ENCODE data around the gene APAF1. TPM values are rescaled to one million over a fixed set of nuclear protein-coding genes. Genes with fewer than 3 reads are reported as not detected.

Gene APAF1
- total and polyA plus RNA-seq, 2 of the 13 experiments (the other 11 are each of a cell fraction or from before 2014, with no cell fraction given): 6.0 to 13.0 TPM

DNA sequence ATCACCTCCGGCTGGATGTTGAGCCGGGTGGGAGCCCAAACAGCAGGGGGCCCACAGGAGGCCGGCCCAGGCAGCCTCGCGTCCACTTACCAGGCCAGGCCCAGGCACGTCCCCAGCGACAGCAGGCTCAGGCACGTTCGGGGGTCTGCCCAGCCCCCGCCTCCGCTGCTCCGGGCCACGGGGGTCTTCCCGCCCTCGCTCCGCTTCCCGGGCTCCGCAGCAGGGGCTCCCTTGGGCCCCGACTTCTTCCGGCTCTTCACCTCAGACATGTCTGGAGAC is 718 bp upstream of the APAF1 start (continued):
- TF ChIP-seq, protein P1, sequence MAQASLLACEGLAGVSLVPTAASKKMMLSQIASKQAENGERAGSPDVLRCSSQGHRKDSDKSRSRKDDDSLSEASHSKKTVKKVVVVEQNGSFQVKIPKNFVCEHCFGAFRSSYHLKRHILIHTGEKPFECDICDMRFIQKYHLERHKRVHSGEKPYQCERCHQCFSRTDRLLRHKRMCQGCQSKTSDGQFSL (CRISPR knock-in tag; IDR thresholded peaks at IDR 0.05): no peak
- TF ChIP-seq, protein P2, sequence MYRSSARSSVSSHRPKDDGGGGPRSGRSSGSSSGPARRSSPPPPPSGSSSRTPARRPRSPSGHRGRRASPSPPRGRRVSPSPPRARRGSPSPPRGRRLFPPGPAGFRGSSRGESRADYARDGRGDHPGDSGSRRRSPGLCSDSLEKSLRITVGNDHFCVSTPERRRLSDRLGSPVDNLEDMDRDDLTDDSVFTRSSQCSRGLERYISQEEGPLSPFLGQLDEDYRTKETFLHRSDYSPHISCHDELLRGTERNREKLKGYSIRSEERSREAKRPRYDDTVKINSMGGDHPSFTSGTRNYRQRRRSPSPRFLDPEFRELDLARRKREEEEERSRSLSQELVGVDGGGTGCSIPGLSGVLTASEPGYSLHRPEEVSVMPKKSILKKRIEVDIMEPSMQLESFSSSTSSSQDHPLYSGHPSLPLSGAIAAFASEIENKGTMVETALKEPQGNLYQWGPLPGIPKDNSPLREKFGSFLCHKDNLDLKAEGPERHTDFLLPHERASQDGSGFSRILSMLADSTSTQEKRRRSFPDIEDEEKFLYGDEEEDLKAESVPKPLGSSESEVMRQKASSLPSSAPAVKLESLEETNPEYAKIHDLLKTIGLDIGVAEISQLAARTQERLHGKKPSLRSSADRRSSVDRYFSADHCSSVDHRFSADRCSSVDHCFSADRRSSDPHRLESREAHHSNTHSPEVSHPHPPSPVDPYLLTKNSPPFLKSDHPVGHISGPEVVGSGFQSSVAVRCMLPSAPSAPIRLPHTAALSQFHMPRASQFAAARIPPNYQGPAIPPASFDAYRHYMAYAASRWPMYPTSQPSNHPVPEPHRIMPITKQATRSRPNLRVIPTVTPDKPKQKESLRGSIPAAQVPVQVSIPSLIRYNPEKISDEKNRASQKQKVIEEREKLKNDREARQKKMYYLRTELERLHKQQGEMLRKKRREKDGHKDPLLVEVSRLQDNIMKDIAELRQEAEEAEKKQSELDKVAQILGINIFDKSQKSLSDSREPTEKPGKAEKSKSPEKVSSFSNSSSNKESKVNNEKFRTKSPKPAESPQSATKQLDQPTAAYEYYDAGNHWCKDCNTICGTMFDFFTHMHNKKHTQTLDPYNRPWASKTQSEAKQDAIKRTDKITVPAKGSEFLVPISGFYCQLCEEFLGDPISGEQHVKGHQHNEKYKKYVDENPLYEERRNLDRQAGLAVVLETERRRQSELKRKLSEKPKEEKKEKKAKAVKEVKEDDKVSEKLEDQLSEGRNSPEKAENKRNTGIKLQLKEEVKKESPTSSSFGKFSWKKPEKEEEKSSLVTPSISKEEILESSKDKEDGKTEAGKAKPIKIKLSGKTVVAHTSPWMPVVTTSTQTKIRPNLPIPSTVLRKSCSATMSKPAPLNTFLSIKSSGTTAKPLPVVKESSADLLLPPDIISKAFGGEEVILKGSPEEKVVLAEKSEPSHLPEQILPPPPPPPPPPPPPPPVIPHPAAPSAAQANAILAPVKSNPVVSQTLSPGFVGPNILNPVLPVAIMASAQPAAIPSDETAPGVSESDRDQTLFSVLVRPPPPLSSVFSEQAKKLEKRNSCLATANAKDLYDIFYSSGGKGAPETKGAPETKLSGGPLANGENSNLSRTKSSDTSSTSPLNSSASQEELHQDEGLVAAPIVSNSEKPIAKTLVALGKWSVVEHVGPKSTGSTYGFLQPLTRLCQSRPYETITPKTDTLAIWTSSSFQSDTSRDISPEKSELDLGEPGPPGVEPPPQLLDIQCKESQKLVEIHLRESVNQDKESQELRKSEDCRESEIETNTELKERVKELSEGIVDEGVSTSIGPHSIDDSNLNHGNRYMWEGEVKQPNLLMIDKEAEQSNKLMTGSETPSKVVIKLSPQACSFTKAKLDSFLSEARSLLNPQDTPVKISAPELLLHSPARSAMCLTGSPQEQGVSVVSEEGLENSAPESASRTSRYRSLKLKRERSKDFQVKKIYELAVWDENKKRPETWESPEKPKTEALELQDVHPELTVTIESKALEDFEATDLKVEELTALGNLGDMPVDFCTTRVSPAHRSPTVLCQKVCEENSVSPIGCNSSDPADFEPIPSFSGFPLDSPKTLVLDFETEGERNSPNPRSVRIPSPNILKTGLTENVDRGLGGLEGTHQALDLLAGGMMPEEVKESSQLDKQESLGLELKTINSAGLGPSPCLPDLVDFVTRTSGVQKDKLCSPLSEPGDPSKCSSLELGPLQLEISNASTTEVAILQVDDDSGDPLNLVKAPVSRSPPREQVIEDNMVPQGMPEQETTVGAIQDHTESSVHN (CRISPR knock-in tag; IDR thresholded peaks at IDR 0.05): no peak
- no peak for TF ChIP-seq KLF13 (CRISPR knock-in tag; IDR thresholded peaks at IDR 0.05)
- TF ChIP-seq ELF3 (CRISPR knock-in tag; IDR thresholded peaks at IDR 0.05): no peak
- TF ChIP-seq, protein P3, sequence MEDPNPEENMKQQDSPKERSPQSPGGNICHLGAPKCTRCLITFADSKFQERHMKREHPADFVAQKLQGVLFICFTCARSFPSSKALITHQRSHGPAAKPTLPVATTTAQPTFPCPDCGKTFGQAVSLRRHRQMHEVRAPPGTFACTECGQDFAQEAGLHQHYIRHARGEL (CRISPR knock-in tag; IDR thresholded peaks at IDR 0.05): no peak
- no peak for TF ChIP-seq ZNF660 (CRISPR knock-in tag; IDR thresholded peaks at IDR 0.05; ENCODE audit: borderline replicate concordance, low read depth)
- TF ChIP-seq FOXA3 (CRISPR knock-in tag; IDR thresholded peaks at IDR 0.05): no peak
- TF ChIP-seq NFIB (CRISPR knock-in tag; IDR thresholded peaks at IDR 0.05; ENCODE audit: borderline replicate concordance): no peak
- TF ChIP-seq, protein P4, sequence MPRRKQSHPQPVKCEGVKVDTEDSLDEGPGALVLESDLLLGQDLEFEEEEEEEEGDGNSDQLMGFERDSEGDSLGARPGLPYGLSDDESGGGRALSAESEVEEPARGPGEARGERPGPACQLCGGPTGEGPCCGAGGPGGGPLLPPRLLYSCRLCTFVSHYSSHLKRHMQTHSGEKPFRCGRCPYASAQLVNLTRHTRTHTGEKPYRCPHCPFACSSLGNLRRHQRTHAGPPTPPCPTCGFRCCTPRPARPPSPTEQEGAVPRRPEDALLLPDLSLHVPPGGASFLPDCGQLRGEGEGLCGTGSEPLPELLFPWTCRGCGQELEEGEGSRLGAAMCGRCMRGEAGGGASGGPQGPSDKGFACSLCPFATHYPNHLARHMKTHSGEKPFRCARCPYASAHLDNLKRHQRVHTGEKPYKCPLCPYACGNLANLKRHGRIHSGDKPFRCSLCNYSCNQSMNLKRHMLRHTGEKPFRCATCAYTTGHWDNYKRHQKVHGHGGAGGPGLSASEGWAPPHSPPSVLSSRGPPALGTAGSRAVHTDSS (CRISPR knock-in tag; conservative IDR thresholded peaks at IDR 0.05): no peak
- TF ChIP-seq HIVEP1 (CRISPR knock-in tag; IDR thresholded peaks at IDR 0.05): no peak
- no peak for TF ChIP-seq ZNF790 (CRISPR knock-in tag; IDR thresholded peaks at IDR 0.05; ENCODE audit: borderline replicate concordance)
- 0 out of 2 replicates have a peak, but pooled peaks have one; percentile 2 for TF ChIP-seq NR1H2 (CRISPR knock-in tag; IDR thresholded peaks at IDR 0.05; ENCODE audit: borderline replicate concordance, low read depth)
- TF ChIP-seq, protein P5, sequence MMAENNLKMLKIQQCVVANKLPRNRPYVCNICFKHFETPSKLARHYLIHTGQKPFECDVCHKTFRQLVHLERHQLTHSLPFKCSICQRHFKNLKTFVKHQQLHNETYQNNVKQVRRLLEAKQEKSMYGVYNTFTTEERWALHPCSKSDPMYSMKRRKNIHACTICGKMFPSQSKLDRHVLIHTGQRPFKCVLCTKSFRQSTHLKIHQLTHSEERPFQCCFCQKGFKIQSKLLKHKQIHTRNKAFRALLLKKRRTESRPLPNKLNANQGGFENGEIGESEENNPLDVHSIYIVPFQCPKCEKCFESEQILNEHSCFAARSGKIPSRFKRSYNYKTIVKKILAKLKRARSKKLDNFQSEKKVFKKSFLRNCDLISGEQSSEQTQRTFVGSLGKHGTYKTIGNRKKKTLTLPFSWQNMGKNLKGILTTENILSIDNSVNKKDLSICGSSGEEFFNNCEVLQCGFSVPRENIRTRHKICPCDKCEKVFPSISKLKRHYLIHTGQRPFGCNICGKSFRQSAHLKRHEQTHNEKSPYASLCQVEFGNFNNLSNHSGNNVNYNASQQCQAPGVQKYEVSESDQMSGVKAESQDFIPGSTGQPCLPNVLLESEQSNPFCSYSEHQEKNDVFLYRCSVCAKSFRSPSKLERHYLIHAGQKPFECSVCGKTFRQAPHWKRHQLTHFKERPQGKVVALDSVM (CRISPR knock-in tag; IDR thresholded peaks at IDR 0.05): no peak
- 0 out of 2 replicates have a peak, but pooled peaks have one; percentile 32 for TF ChIP-seq ZNF605 (CRISPR knock-in tag; IDR thresholded peaks at IDR 0.05)
- TF ChIP-seq CBFB (CRISPR knock-in tag; IDR thresholded peaks at IDR 0.05): no peak
- 0 out of 2 replicates have a peak, but pooled peaks have one; percentile 69 for TF ChIP-seq EED (CRISPR knock-in tag; IDR thresholded peaks at IDR 0.05)
- TF ChIP-seq ZNF83 (CRISPR knock-in tag; IDR thresholded peaks at IDR 0.05; ENCODE audit: borderline replicate concordance): no peak
- no peak for TF ChIP-seq WIZ (CRISPR knock-in tag; IDR thresholded peaks at IDR 0.05)
- 0 out of 2 replicates have a peak, but pooled peaks have one; percentile 9 for TF ChIP-seq RXRB (CRISPR knock-in tag; IDR thresholded peaks at IDR 0.05; ENCODE audit: borderline replicate concordance)
